CD4-positive, CD25-positive, alpha-beta regulatory T cell (primary cell): ENCODE measurements around the gene TGFB1. TPM values are rescaled to one million over a fixed set of nuclear protein-coding genes. Genes with fewer than 3 reads are reported as not detected.

Source experiments
- ATAC-seq, 2 donors: fragments of 150-1000 bp; cut with Tn5 transposase; one replicate each; pipeline ENCODE4 v1.10.0; 2021; ENCODE audit warnings: low read depth in 2 of 2, moderate number of reproducible peaks in 2 of 2, moderate library complexity in 1 of 2
- DNase-seq, 3 donors: peaks; one replicate each; pipeline versions ENCODE4 v3.0.0 to v3.0.0-alpha.2; 2012 to 2022; ENCODE audit warnings: mixed read lengths in 1 of 3
- H3K27ac ChIP-seq: one replicate; pipeline ENCODE4 v1.7.0; 2013; ENCODE audit warnings: mild to moderate bottlenecking, low read length; ENCODE audit not compliant: insufficient read depth, poor library complexity, severe bottlenecking
- H3K27me3 ChIP-seq: one replicate; pipeline ENCODE4 v1.7.0; 2013; ENCODE audit warnings: low read length; ENCODE audit not compliant: control insufficient read depth, insufficient read depth
- H3K36me3 ChIP-seq: one replicate; pipeline ENCODE4 v1.7.0; 2013; ENCODE audit warnings: mild to moderate bottlenecking, low read length, moderate library complexity; ENCODE audit not compliant: control insufficient read depth, insufficient read depth
- H3K4me1 ChIP-seq: 2 replicates; pipeline ENCODE4 v1.7.0; 2013; ENCODE audit warnings: mild to moderate bottlenecking, low read length; ENCODE audit not compliant: insufficient read depth, control insufficient read depth, poor library complexity, severe bottlenecking
- H3K4me3 ChIP-seq: one replicate; pipeline ENCODE4 v1.7.0; 2013; ENCODE audit warnings: low read depth, mild to moderate bottlenecking, low read length, moderate library complexity
- H3K9me3 ChIP-seq, 2 experiments: 1 replicate in 1 of 2; 2 replicates in 1 of 2; pipeline ENCODE4 v1.7.0; 2013; ENCODE audit warnings: low read length in 2 of 2, mild to moderate bottlenecking in 1 of 2, moderate library complexity in 1 of 2; ENCODE audit not compliant: control insufficient read depth in 2 of 2
- H3K27ac Mint-ChIP-seq, 3 donors: one replicate each; pipeline ENCODE4 v1.8.0; 2020 to 2022; ENCODE audit warnings: mild to moderate bottlenecking in 3 of 3, mixed read lengths in 3 of 3, moderate library complexity in 2 of 3
- H3K27me3 Mint-ChIP-seq: one replicate; pipeline ENCODE4 v1.8.0; 2022; ENCODE audit warnings: mild to moderate bottlenecking, mixed read lengths
- H3K36me3 Mint-ChIP-seq: one replicate; pipeline ENCODE4 v1.8.0; 2020; ENCODE audit warnings: mixed read lengths
- H3K4me1 Mint-ChIP-seq, 4 donors: one replicate each; pipeline ENCODE4 v1.8.0; 2020 to 2022; ENCODE audit warnings: mixed read lengths in 4 of 4, mild to moderate bottlenecking in 1 of 4
- H3K4me3 Mint-ChIP-seq, 4 donors: one replicate each; pipeline ENCODE4 v1.8.0; 2020 to 2022; ENCODE audit warnings: mild to moderate bottlenecking in 4 of 4, mixed read lengths in 4 of 4, moderate library complexity in 3 of 4
- H3K9me3 Mint-ChIP-seq, 7 donors: one replicate each; pipeline ENCODE4 v1.8.0; 2020 to 2022; ENCODE audit warnings: mixed read lengths in 7 of 7, mild to moderate bottlenecking in 3 of 7, moderate library complexity in 2 of 7
- polyA plus RNA-seq, 4 donors: library from polyadenylated mRNA; unstranded; fragments of 300-500 nt; fragmentation: Illumina TruSeq; gene quantifications; one replicate each; pipeline ENCODE4 v1.2.3, GENCODE V29; 2021
- total RNA-seq: library from RNA; stranded (reverse); gene quantifications from one replicate; pipeline ENCODE4 v1.2.3, GENCODE V29; 2022

Gene TGFB1
- total and polyA plus RNA-seq, 5 donors from 2014 or later = 31.6 to 414 (median 48.2) TPM

GRCh38 chr19:41319500-41320184 is 34.1 kb downstream of the TGFB1 start:
- Mint-ChIP-seq H3K9me3 (no peaks in the 10 kb centered on the region), H3K27me3 (no peaks in the 10 kb centered on the region), H3K27ac (peak overlapping the region in 1 of 3 donors; percentile 75), H3K4me1 (peaks cover 4 to 36% (median 24%) of the 10 kb centered on the region in 4 donors), H3K4me3 (peak overlapping the region in 1 of 4 donors; percentile 70), H3K36me3 (peaks cover 24% of the 10 kb centered on the region)
- DNase-seq (no peak), ATAC-seq (no peak)
- peaks cover 68% of the 10 kb centered on the region for H3K36me3 ChIP-seq
- no peak overlapping the region for H3K27ac ChIP-seq
- H3K4me1 ChIP-seq = no peaks in the 10 kb centered on the region
- no peaks in the 10 kb centered on the region for H3K27me3 ChIP-seq
- no peaks in the 10 kb centered on the region for H3K9me3 ChIP-seq
- H3K4me3 ChIP-seq = no peak overlapping the region

- H3K4me3 ChIP-seq = no peak overlapping the region
- peaks cover 28% of the 10 kb centered on the region for H3K36me3 Mint-ChIP-seq
- DNase-seq (no peak), ATAC-seq (no peak)
- H3K27ac ChIP-seq = no peak overlapping the region
- H3K4me1 ChIP-seq = no peaks in the 10 kb centered on the region
- H3K27me3 ChIP-seq = no peaks in the 10 kb centered on the region
- H3K36me3 ChIP-seq = peaks cover 62% of the 10 kb centered on the region
- H3K9me3 Mint-ChIP-seq = no peaks in the 10 kb centered on the region
- H3K27ac Mint-ChIP-seq = peak overlapping the region; percentile 54 to 75 (median 63)
- no peaks in the 10 kb centered on the region for H3K27me3 Mint-ChIP-seq
- H3K4me1 Mint-ChIP-seq = peaks cover 4 to 29% (median 20%) of the 10 kb centered on the region in 4 donors
- H3K4me3 Mint-ChIP-seq = peak overlapping the region in 1 of 4 donors; percentile 70
- no peaks in the 10 kb centered on the region for H3K9me3 ChIP-seq
Measured at GRCh38 chr19:41318696-41319499, 34.8 kb downstream of the TGFB1 start.

GRCh38 chr19:41316306-41316920 is 37.3 kb downstream of the TGFB1 start:
- H3K36me3 Mint-ChIP-seq = peaks cover 30% of the 10 kb centered on the region
- DNase-seq = no peak
- H3K9me3 Mint-ChIP-seq = no peaks in the 10 kb centered on the region
- peaks cover 63% of the 10 kb centered on the region for H3K36me3 ChIP-seq
- peak overlapping the region in 2 of 4 donors; percentile 33 to 73 for H3K4me3 Mint-ChIP-seq
- ATAC-seq = no peak
- peaks cover 8% of the 10 kb centered on the region for H3K4me1 ChIP-seq
- no peaks in the 10 kb centered on the region for H3K27me3 Mint-ChIP-seq
- peaks cover 4 to 45% (median 34%) of the 10 kb centered on the region in 4 donors for H3K4me1 Mint-ChIP-seq
- peak overlapping the region in 1 of 3 donors; percentile 60 for H3K27ac Mint-ChIP-seq
- no peaks in the 10 kb centered on the region for H3K9me3 ChIP-seq
- H3K27me3 ChIP-seq = no peaks in the 10 kb centered on the region
- H3K27ac ChIP-seq = no peak overlapping the region
- H3K4me3 ChIP-seq = no peak overlapping the region

- H3K27ac Mint-ChIP-seq = peak overlapping the region; percentile 36 to 75 (median 52)
- peaks cover 4% of the 10 kb centered on the region for H3K27me3 Mint-ChIP-seq
- ATAC-seq (no peak), DNase-seq (no peak)
- Histone ChIP-seq H3K4me1 (peaks cover 53% of the 10 kb centered on the region), H3K9me3 (no peaks in the 10 kb centered on the region), H3K36me3 (peaks cover 24% of the 10 kb centered on the region), H3K27ac (no peak overlapping the region), H3K4me3 (no peak overlapping the region), H3K27me3 (no peaks in the 10 kb centered on the region)
- H3K4me1 Mint-ChIP-seq = peaks cover 11 to 75% (median 52%) of the 10 kb centered on the region in 4 donors
- peak overlapping the region; percentile 97 to 98 (median 98) for H3K4me3 Mint-ChIP-seq
- peaks cover 27% of the 10 kb centered on the region for H3K36me3 Mint-ChIP-seq
- peaks cover 0 to 2% (median 0%) of the 10 kb centered on the region in 7 donors for H3K9me3 Mint-ChIP-seq
Measured at GRCh38 chr19:41311613-41312012, 42.1 kb downstream of the TGFB1 start.

- Mint-ChIP-seq H3K27ac (peak overlapping the region in 1 of 3 donors; percentile 100), H3K4me1 (peaks cover 11 to 78% (median 54%) of the 10 kb centered on the region in 4 donors), H3K4me3 (peak overlapping the region; percentile 97 to 98 (median 98)), H3K36me3 (peaks cover 24% of the 10 kb centered on the region), H3K27me3 (peaks cover 4% of the 10 kb centered on the region), H3K9me3 (peaks cover 0 to 2% (median 0%) of the 10 kb centered on the region in 7 donors)
- Histone ChIP-seq H3K36me3 (peaks cover 24% of the 10 kb centered on the region), H3K4me3 (peak overlapping the region; percentile 98), H3K27ac (peak overlapping the region; percentile 97), H3K27me3 (no peaks in the 10 kb centered on the region), H3K4me1 (peaks cover 58% of the 10 kb centered on the region), H3K9me3 (no peaks in the 10 kb centered on the region)
- ATAC-seq (no peak), DNase-seq (no peak)
Measured at GRCh38 chr19:41311072-41311471, 42.6 kb downstream of the TGFB1 start.

GRCh38 chr19:41310033-41310831 is 43.5 kb downstream of the TGFB1 start, which contains the start of gene CCDC97:
Gene CCDC97 (plus strand): TSS chr19:41310172. CDS start chr19:41310311, 139 bp downstream.
- Mint-ChIP-seq H3K9me3 (peaks cover 0 to 2% (median 0%) of the 10 kb centered on the region in 7 donors), H3K4me1 (peaks cover 11 to 82% (median 56%) of the 10 kb centered on the region in 4 donors), H3K36me3 (peaks cover 21% of the 10 kb centered on the region), H3K4me3 (peak within 1 kb of the TSS; percentile 97 to 98 (median 98)), H3K27me3 (peaks cover 4% of the 10 kb centered on the region), H3K27ac (peak within 1 kb of the TSS; percentile 98 to 100 (median 100))
- Histone ChIP-seq H3K27ac (peak within 1 kb of the TSS; percentile 97), H3K4me3 (peak within 1 kb of the TSS; percentile 98), H3K4me1 (peaks cover 67% of the 10 kb centered on the region), H3K27me3 (no peaks in the 10 kb centered on the region), H3K36me3 (peaks cover 28% of the 10 kb centered on the region), H3K9me3 (no peaks in the 10 kb centered on the region)
- peak; percentile 84 to 93 (median 90) for DNase-seq
- peak; percentile 67 to 70 for ATAC-seq
